ENCODE results near the gene SLC7A6OS. TPM values are rescaled to one million over a fixed set of nuclear protein-coding genes. Genes with fewer than 3 reads are reported as not detected.

SLC7A6OS gene
- total and polyA plus RNA-seq, 2 experiments from 2014 or later = 16.4 to 17.9 TPM

- Histone ChIP-seq H3F3A (replicated peaks; ENCODE audit: low read depth) (peaks cover 9% of the 10 kb centered on the region; the same call in 1 of the 2 replicates), H4K20me1 (replicated peaks; ENCODE audit: insufficient read depth) (no peaks in the 10 kb centered on the region; the same call in 1 of the 2 replicates), H3K9me2 (ENCODE audit: insufficient read depth) (no peaks in the 10 kb centered on the region), H3K4me3 (no peak overlapping the region), H2AFZ (no peak overlapping the region), H3K4me2 (no peak overlapping the region), H3K27me3 (ENCODE audit: insufficient read depth) (no peaks in the 10 kb centered on the region), H3K36me3 (ENCODE audit: insufficient read depth) (peaks cover 9% of the 10 kb centered on the region; the same call in 1 of the 2 replicates), H3K27ac (ENCODE audit: low read depth) (no peak overlapping the region), H3K4me1 (ENCODE audit: insufficient read depth) (no peaks in the 10 kb centered on the region; the same call in 1 of the 2 replicates), H3K79me2 (replicated peaks; ENCODE audit: insufficient read depth) (no peaks in the 10 kb centered on the region)
- TF ChIP-seq, protein P1, sequence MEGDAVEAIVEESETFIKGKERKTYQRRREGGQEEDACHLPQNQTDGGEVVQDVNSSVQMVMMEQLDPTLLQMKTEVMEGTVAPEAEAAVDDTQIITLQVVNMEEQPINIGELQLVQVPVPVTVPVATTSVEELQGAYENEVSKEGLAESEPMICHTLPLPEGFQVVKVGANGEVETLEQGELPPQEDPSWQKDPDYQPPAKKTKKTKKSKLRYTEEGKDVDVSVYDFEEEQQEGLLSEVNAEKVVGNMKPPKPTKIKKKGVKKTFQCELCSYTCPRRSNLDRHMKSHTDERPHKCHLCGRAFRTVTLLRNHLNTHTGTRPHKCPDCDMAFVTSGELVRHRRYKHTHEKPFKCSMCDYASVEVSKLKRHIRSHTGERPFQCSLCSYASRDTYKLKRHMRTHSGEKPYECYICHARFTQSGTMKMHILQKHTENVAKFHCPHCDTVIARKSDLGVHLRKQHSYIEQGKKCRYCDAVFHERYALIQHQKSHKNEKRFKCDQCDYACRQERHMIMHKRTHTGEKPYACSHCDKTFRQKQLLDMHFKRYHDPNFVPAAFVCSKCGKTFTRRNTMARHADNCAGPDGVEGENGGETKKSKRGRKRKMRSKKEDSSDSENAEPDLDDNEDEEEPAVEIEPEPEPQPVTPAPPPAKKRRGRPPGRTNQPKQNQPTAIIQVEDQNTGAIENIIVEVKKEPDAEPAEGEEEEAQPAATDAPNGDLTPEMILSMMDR (conservative IDR thresholded peaks at IDR 0.05; ENCODE audit: low read depth in 2 of 2) = 0 out of 4 replicates have a peak, but pooled peaks of 1 of the 2 experiments have one; percentile 10
- no peak for TF ChIP-seq EZH2 (IDR thresholded peaks at IDR 0.05; ENCODE audit: low read depth, unreplicated experiment)
- H3K27ac Mint-ChIP-seq = no peak overlapping the region
- peaks cover 3% of the 10 kb centered on the region for H3K27me3 Mint-ChIP-seq (ENCODE audit: insufficient read depth, low read depth, poor library complexity)
- no peaks in the 10 kb centered on the region for H3K9me3 Mint-ChIP-seq
- no peak overlapping the region for H3K4me3 Mint-ChIP-seq
- ATAC-seq (no peak; the same call in 2 of the 3 replicates), DNase-seq (ENCODE audit: low spot score) (no peak)
- H3K4me1 Mint-ChIP-seq = no peaks in the 10 kb centered on the region
- H3K36me3 Mint-ChIP-seq (ENCODE audit: low read depth) = peaks cover 59% of the 10 kb centered on the region
Measured at GRCh38 chr16:68345958-68346635, 35.4 kb upstream of the SLC7A6OS start.

DNA sequence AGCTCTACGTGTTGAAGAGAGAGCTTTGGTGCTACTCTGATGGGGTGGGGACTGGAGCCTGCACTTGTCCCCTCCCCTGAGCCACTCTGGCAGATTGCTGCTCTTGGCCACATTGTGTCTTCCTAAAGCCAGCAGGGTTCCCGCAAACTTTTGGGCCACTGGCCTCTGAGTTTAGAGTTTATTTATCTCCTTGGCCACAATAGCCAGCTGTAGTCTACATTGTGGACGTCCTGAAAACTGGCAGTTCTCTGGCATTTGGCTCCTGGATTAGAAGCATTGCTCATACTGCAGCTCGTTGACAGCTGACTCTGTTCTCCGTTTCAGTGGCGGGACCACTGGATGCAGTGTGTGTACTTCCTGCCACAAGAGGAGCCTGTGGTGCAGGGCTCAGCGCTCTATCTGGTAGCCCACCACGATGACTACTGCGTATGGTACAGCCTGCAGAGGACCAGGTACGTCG is 34.6 kb upstream of the SLC7A6OS start:
- H3K36me3 Mint-ChIP-seq (ENCODE audit: low read depth) = peaks cover 66% of the 10 kb centered on the region
- H3K4me1 Mint-ChIP-seq = no peaks in the 10 kb centered on the region
- no peak overlapping the region for H3K4me3 ChIP-seq
- H3K4me3 Mint-ChIP-seq = no peak overlapping the region
- no peaks in the 10 kb centered on the region for H3K27me3 ChIP-seq (ENCODE audit: insufficient read depth)
- no peak overlapping the region for H3K4me2 ChIP-seq
- no peak for DNase-seq (ENCODE audit: low spot score)
- peaks cover 9% of the 10 kb centered on the region; the same call in 1 of the 2 replicates for H3F3A ChIP-seq (replicated peaks; ENCODE audit: low read depth)
- no peaks in the 10 kb centered on the region for H3K9me3 Mint-ChIP-seq
- no peak overlapping the region for H2AFZ ChIP-seq
- peaks cover 13% of the 10 kb centered on the region for H3K36me3 ChIP-seq (ENCODE audit: insufficient read depth)
- no peaks in the 10 kb centered on the region; the same call in 1 of the 2 replicates for H4K20me1 ChIP-seq (replicated peaks; ENCODE audit: insufficient read depth)
- H3K4me1 ChIP-seq (ENCODE audit: insufficient read depth) = no peaks in the 10 kb centered on the region; the same call in 1 of the 2 replicates
- H3K27me3 Mint-ChIP-seq (ENCODE audit: insufficient read depth, low read depth, poor library complexity) = peaks cover 3% of the 10 kb centered on the region
- ATAC-seq = no peak
- H3K27ac Mint-ChIP-seq = no peak overlapping the region
- no peaks in the 10 kb centered on the region for H3K79me2 ChIP-seq (replicated peaks; ENCODE audit: insufficient read depth)
- H3K27ac ChIP-seq (ENCODE audit: low read depth) = no peak overlapping the region
- no peaks in the 10 kb centered on the region for H3K9me2 ChIP-seq (ENCODE audit: insufficient read depth)
- TF ChIP-seq JUNB (IDR thresholded peaks at IDR 0.05; ENCODE audit: unreplicated experiment) = no peak
- no peak for TF ChIP-seq ZNF114 (CRISPR knock-in tag; IDR thresholded peaks at IDR 0.05)
- TF ChIP-seq EZH2phosphoT487 (IDR thresholded peaks at IDR 0.05; ENCODE audit: unreplicated experiment) = no peak
- no peak for TF ChIP-seq CREB1 (CRISPR knock-in tag; IDR thresholded peaks at IDR 0.05; ENCODE audit: low read depth)
- no peak for TF ChIP-seq STAT1 (IDR thresholded peaks at IDR 0.05; ENCODE audit: unreplicated experiment)
- TF ChIP-seq, protein P2, sequence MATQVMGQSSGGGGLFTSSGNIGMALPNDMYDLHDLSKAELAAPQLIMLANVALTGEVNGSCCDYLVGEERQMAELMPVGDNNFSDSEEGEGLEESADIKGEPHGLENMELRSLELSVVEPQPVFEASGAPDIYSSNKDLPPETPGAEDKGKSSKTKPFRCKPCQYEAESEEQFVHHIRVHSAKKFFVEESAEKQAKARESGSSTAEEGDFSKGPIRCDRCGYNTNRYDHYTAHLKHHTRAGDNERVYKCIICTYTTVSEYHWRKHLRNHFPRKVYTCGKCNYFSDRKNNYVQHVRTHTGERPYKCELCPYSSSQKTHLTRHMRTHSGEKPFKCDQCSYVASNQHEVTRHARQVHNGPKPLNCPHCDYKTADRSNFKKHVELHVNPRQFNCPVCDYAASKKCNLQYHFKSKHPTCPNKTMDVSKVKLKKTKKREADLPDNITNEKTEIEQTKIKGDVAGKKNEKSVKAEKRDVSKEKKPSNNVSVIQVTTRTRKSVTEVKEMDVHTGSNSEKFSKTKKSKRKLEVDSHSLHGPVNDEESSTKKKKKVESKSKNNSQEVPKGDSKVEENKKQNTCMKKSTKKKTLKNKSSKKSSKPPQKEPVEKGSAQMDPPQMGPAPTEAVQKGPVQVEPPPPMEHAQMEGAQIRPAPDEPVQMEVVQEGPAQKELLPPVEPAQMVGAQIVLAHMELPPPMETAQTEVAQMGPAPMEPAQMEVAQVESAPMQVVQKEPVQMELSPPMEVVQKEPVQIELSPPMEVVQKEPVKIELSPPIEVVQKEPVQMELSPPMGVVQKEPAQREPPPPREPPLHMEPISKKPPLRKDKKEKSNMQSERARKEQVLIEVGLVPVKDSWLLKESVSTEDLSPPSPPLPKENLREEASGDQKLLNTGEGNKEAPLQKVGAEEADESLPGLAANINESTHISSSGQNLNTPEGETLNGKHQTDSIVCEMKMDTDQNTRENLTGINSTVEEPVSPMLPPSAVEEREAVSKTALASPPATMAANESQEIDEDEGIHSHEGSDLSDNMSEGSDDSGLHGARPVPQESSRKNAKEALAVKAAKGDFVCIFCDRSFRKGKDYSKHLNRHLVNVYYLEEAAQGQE (IDR thresholded peaks at IDR 0.05; ENCODE audit: unreplicated experiment) = no peak
- TF ChIP-seq ZNF462 (CRISPR knock-in tag; IDR thresholded peaks at IDR 0.05) = no peak
- no peak for TF ChIP-seq EZH2 (IDR thresholded peaks at IDR 0.05; ENCODE audit: low read depth, unreplicated experiment)
